GM12878 (cell line): ENCODE measurements around the gene LGALSL. TPM values are rescaled to one million over a fixed set of nuclear protein-coding genes. Genes with fewer than 3 reads are reported as not detected.

Experiments
- ATAC-seq: fragments of 200-7000 bp; cut with Tn5 transposase; 3 replicates; pipeline ENCODE4 v1.9.1; 2020; ENCODE audit warnings: mild to moderate bottlenecking, moderate library complexity
- BruUV-seq: library from RNA; stranded (reverse); fragments of 400-500 nt; replicated peaks from 2 replicates; lab custom pipeline; 2021; lab: Mats Ljungman, UMichigan
- CTCF ChIA-PET: fragments of 300-600 bp; sonication (Branson Sonifier 250); formaldehyde crosslinking; extraction: SDS; loops from one replicate; lab custom pipeline; 2021; ENCODE audit warnings: inconsistent platforms; lab: Yijun Ruan, JAX
- POLR2A ChIA-PET: fragments of 350-600 bp; formaldehyde crosslinking; extraction: SDS; loops from one replicate; lab custom pipeline; 2021; ENCODE audit warnings: inconsistent platforms; lab: Charles Lee
- RAD21 ChIA-PET: fragments of 300-600 bp; sonication (Branson Sonifier 250); formaldehyde crosslinking; loops from one replicate; lab custom pipeline; 2023; ENCODE audit warnings: antibody characterized with exemption; ENCODE audit not compliant: unreplicated experiment; lab: Charles Lee
- SMC1A ChIA-PET: fragments of 300-600 bp; sonication (Branson Sonifier 250); formaldehyde crosslinking; loops from one replicate; lab custom pipeline; 2023; ENCODE audit not compliant: unreplicated experiment, uncharacterized antibody; lab: Charles Lee
- DNase-seq: peaks from one replicate; pipeline ENCODE4 v3.0.0-alpha.2; 2011; ENCODE audit warnings: low read depth, low spot score
- FAIRE-seq: peaks from 3 replicates; lab custom pipeline; 2011; peaks lifted over from hg19 to GRCh38; lab: Jason Lieb, UNC
- H2AFZ ChIP-seq: 2 replicates; pipeline ENCODE4 v1.6.0; 2011; ENCODE audit warnings: low read depth, low read length, control low read depth; ENCODE audit not compliant: control insufficient read depth
- H3K27ac ChIP-seq: 2 replicates; pipeline ENCODE4 v1.5.1; 2011; ENCODE audit warnings: control low read depth; ENCODE audit not compliant: control insufficient read depth, insufficient read depth
- H3K27me3 ChIP-seq, 2 experiments: replicated peaks in 1 of 2; 2 replicates each; pipeline versions ENCODE4 v1.6.0 to v1.6.1; 2011; ENCODE audit warnings: low read length in 1 of 2; ENCODE audit not compliant: control insufficient read depth in 2 of 2, insufficient read depth in 2 of 2
- H3K36me3 ChIP-seq, 2 experiments: 2 replicates each; pipeline ENCODE4 v1.5.1; 2011; ENCODE audit warnings: low read length in 1 of 2; ENCODE audit not compliant: control insufficient read depth in 2 of 2, insufficient read depth in 2 of 2
- H3K4me1 ChIP-seq: 2 replicates; pipeline ENCODE4 v1.6.1; 2011; ENCODE audit warnings: mild to moderate bottlenecking, low read length, moderate library complexity, mixed read lengths; ENCODE audit not compliant: control insufficient read depth, insufficient read depth
- H3K4me2 ChIP-seq: 2 replicates; pipeline ENCODE4 v1.6.0; 2011; ENCODE audit warnings: control low read depth; ENCODE audit not compliant: control insufficient read depth, insufficient read depth
- H3K4me3 ChIP-seq: fragments of 200-600 bp; sonication (generic); 2 replicates; pipeline ENCODE4 v1.5.1; 2016
- H3K79me2 ChIP-seq: 2 replicates; pipeline ENCODE4 v1.6.0; 2011; ENCODE audit warnings: low read length; ENCODE audit not compliant: control insufficient read depth, insufficient read depth
- H3K9ac ChIP-seq: 2 replicates; pipeline ENCODE4 v1.8.0; 2011; ENCODE audit warnings: low read length, control low read depth, mixed read lengths; ENCODE audit not compliant: control insufficient read depth, insufficient read depth
- H3K9me3 ChIP-seq: replicated peaks from 3 replicates; pipeline ENCODE4 v1.5.1; 2011; ENCODE audit warnings: mild to moderate bottlenecking, low read length; ENCODE audit not compliant: control insufficient read depth, insufficient read depth
- H4K20me1 ChIP-seq: 2 replicates; pipeline ENCODE4 v1.6.0; 2011; ENCODE audit not compliant: control insufficient read depth, insufficient read depth
- BACH1 ChIP-seq: fragments of 450-650 bp; IDR thresholded peaks from 2 replicates; pipeline ENCODE4 v1.6.1; 2017; ENCODE audit warnings: mild to moderate bottlenecking, borderline replicate concordance
- BCLAF1 ChIP-seq: fragments of 450-650 bp; IDR thresholded peaks from 2 replicates; pipeline ENCODE4 v1.6.1; 2017; ENCODE audit warnings: antibody characterized with exemption, mild to moderate bottlenecking, moderate library complexity
- KLF5 ChIP-seq: fragments of 450-650 bp; IDR thresholded peaks from 2 replicates; pipeline ENCODE4 v1.6.1; 2014; ENCODE audit warnings: mild to moderate bottlenecking; ENCODE audit not compliant: partially characterized antibody
- REST ChIP-seq: IDR thresholded peaks from 2 replicates; pipeline ENCODE4 v1.6.1; 2012; ENCODE audit warnings: mild to moderate bottlenecking, low read depth, low read length
- SP1 ChIP-seq: IDR thresholded peaks from one replicate; pipeline ENCODE4 v1.6.1; 2011; ENCODE audit warnings: low read depth, low read length
- ZNF217 ChIP-seq: fragments of 450-650 bp; IDR thresholded peaks from 2 replicates; pipeline ENCODE4 v1.6.1; 2017; ENCODE audit warnings: antibody characterized with exemption, mild to moderate bottlenecking
- ZNF24 ChIP-seq: fragments of 450-650 bp; IDR thresholded peaks from 2 replicates; pipeline ENCODE4 v1.6.1; 2017; ENCODE audit warnings: antibody characterized with exemption, mild to moderate bottlenecking
- ZNF274 ChIP-seq: IDR thresholded peaks from one replicate; pipeline ENCODE4 v1.8.0; 2011; ENCODE audit not compliant: insufficient read length, insufficient read depth
- WGBS: methylation state at CpG from one replicate; pipeline ENCODE4 v1.1.6; 2016; ENCODE audit warnings: low lambda C conversion rate; ENCODE audit not compliant: insufficient replicate concordance, insufficient coverage; ENCODE audit errors: missing lambda C conversion rate; 5-methylcytosine and 5-hydroxymethylcytosine counted together
- in situ Hi-C: fragments of 300-500 bp; cut with MboI; formaldehyde crosslinking; loops from 9 replicates; pipeline ENCODE4 v1.14.3; 2018; ENCODE audit warnings: mixed read lengths
- intact Hi-C: fragments of 100-400 bp; cut with micrococcal nuclease; formaldehyde crosslinking; loops from one replicate; pipeline ENCODE4 v1.14.2; 2022; ENCODE audit not compliant: unreplicated experiment
- polyA plus RNA-seq, 11 experiments: library from polyadenylated mRNA; depleted of rRNA in 4 of 11; unstranded in 6 of 11; stranded (reverse) in 5 of 11; fragments of >200 nt; fragmentation: Nextera tagmentation in 4 of 11; fragmentation: Illumina TruSeq in 1 of 11; extraction: Ambion mirVana in 4 of 11; extraction: Trizol in 1 of 11; gene quantifications; 1 replicate in 1 of 11; 2 replicates in 10 of 11; pipeline versions ENCODE4 v1.2.1 to v1.2.3, GENCODE V29; 2011 to 2016; ENCODE audit warnings: inconsistent platforms in 2 of 11, missing spikeins in 2 of 11, low read depth in 1 of 11
- total RNA-seq, 4 experiments: library from RNA; depleted of rRNA in 3 of 4; stranded (reverse); fragments of >200 nt in 3 of 4; fragmentation: Illumina TruSeq in 1 of 4; extraction: Trizol in 1 of 4; gene quantifications; 2 replicates each; pipeline versions ENCODE4 v1.2.1 to v1.2.3, GENCODE V29; 2013 to 2021

Gene LGALSL
- total and polyA plus RNA-seq, 10 of the 15 experiments (the other 5 are each of a cell fraction or from before 2014, with no cell fraction given): 3.3 to 9.1 (median 4.9) TPM

DNA sequence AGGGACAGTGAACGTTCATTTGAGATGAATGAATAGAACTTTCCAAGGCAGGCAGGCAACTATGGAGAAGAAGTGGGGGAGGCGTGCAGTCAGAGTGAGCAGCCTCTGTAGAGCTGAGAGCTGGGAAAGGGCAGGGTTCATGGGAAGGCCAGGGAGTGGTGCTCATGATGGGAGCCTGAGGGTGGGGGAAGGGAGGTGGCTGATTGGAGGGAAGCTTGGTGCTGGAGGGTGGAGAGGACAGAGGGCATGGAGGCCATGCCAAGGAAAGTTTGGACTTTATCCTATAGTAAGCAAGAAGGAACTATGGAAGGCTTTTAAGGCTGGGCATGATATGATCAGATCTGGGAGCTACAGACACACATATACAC lies 47.6 kb upstream of the LGALSL start:
- peaks cover 5% of the 10 kb centered on the region; the same call in 2 of the 3 replicates for H3K9me3 ChIP-seq
- ATAC-seq (no peak), DNase-seq (no peak), FAIRE-seq (no peak)
- ChIA-PET POLR2A (no interaction called here), SMC1A (no interaction called here), RAD21 (interaction anchor here (0.5 kb wide), 1 partner anchor 341 kb away, joined by 4 read pairs; no protein-coding TSS in a partner anchor), CTCF (interaction anchor here (0.7 kb wide), 1 partner anchor 76 kb away, joined by 3 read pairs; no protein-coding TSS in a partner anchor)
- intact Hi-C loops (no loop called here), in situ Hi-C loops (no loop called here)
- H4K20me1 ChIP-seq: no peaks in the 10 kb centered on the region
- H3K4me3 ChIP-seq: no peak overlapping the region
- H3K36me3 ChIP-seq: no peaks in the 10 kb centered on the region
- no peaks in the 10 kb centered on the region for H3K27me3 ChIP-seq
- WGBS: 90% methylated on average over 2 of the region's 2 CpGs
- no peak overlapping the region for H3K27ac ChIP-seq
- no peak overlapping the region for H3K4me2 ChIP-seq
- TF ChIP-seq BCLAF1 (no peak), KLF5 (no peak), ZNF274 (no peak), SP1 (no peak), ZNF217 (no peak)
- BruUV-seq: no TSS peak
- H2AFZ ChIP-seq: no peak overlapping the region
- no peaks in the 10 kb centered on the region for H3K4me1 ChIP-seq
- H3K79me2 ChIP-seq: no peaks in the 10 kb centered on the region
- H3K9ac ChIP-seq: no peak overlapping the region

GRCh38 chr2:64408031-64408430 lies 45.9 kb upstream of the LGALSL start:
- POLR2A ChIA-PET: no interaction called here
- H2AFZ ChIP-seq: no peak overlapping the region
- H4K20me1 ChIP-seq: no peaks in the 10 kb centered on the region
- H3K4me1 ChIP-seq: no peaks in the 10 kb centered on the region
- no peak overlapping the region for H3K27ac ChIP-seq
- H3K4me3 ChIP-seq: no peak overlapping the region
- no peak for FAIRE-seq
- WGBS: 60% methylated on average over 3 of the region's 3 CpGs
- SMC1A ChIA-PET: no interaction called here
- intact Hi-C loops: no loop called here
- no peak for TF ChIP-seq REST
- TF ChIP-seq ZNF24: no peak
- no peak for TF ChIP-seq BACH1
- no peaks in the 10 kb centered on the region for H3K36me3 ChIP-seq
- RAD21 ChIA-PET: no interaction called here
- H3K9me3 ChIP-seq: peaks cover 5% of the 10 kb centered on the region; the same call in 2 of the 3 replicates
- CTCF ChIA-PET: no interaction called here
- BruUV-seq: no TSS peak
- H3K9ac ChIP-seq: no peak overlapping the region
- ATAC-seq: no peak
- no peak overlapping the region for H3K4me2 ChIP-seq
- in situ Hi-C loops: no loop called here
- no peak for DNase-seq
- H3K79me2 ChIP-seq: no peaks in the 10 kb centered on the region
- no peaks in the 10 kb centered on the region for H3K27me3 ChIP-seq
